Fibroblast of skin of left biceps (primary cell): ENCODE data around the gene MIR17HG.
"Not testable (repeated sequence)": the region's sequence is repeated elsewhere in the genome, so short reads cannot be mapped to it uniquely, and the experiment has no call there.

Source experiments
- DNase-seq, 2 experiments: peaks; one replicate each; pipeline ENCODE4 v3.0.0-alpha.2; 2013; ENCODE audit warnings: low read depth in 2 of 2

MIR17HG gene

DNA sequence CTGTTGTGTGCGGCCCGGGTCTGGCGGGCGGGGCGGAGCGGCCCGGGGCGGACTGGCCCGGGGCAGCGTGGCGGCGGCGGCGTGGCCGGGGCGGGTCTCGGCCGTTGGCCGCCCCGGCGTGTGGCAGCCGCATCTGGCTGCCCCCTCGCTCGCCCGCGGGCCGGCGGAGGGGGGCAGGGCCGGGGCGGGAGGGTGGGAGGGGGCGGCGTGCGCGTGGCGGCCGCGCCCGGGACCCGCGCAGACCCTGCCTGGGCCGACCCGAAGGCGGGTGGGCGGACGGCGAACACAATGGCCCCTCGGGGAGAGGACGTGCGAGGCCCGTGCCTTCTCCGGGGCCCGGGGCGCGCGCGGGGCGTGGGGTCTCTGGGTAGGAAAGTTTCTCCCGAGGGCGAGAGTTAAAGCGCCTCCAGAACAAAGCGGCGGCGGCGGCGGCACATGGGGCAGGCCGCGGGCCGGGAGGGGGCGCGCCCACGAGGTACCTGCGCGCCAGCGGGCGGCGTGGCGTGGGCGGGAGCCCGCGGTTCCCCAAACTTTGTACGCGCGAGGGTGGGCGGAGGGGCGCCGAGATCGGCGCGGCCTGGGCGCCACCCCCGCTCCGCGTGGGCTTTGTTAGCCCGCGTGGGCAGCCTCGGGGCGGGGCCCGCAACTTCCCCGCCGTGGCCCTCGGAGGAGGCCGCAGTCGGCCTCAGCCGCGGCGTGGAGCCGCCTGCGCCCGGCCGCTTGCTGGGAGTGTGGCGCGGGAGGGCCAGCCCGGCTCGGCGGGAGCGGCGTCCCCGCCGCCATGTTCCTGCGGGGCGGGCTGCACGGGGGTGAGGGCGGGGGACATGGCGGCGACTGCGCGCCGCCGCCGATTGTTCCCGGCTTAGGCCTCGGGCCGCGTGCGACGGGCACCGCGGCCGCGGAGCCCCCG is 764 bp downstream of the MIR17HG start:
- peak in 1 of 2 experiments; percentile 20 for DNase-seq

DNA sequence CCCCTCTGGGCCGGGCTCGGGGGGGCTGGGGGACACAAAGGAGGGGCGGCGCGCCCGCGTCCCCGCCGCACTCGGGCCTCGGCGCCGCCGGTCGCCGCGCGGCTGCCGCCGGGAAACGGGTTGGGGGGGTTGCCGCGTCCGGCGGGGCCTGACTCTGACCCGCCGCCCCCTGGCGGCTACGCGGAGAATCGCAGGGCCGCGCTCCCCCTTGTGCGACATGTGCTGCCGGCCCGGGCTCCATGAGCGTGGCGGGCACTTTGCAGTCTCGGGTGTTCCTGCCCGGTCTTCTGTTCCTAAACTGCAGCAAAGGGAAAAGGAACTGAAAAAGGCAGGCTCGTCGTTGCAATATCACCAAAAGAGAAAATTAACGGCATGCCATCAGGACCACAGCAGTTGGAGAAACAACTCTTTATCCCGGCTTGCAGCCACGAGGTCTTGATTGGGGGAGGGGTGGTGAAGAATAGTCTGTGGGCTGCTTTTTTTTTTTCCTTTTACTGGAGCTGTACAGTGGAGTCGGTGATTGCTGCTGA is 1.5 kb downstream of the MIR17HG start:
- peak; percentile 56 to 57 for DNase-seq

DNA sequence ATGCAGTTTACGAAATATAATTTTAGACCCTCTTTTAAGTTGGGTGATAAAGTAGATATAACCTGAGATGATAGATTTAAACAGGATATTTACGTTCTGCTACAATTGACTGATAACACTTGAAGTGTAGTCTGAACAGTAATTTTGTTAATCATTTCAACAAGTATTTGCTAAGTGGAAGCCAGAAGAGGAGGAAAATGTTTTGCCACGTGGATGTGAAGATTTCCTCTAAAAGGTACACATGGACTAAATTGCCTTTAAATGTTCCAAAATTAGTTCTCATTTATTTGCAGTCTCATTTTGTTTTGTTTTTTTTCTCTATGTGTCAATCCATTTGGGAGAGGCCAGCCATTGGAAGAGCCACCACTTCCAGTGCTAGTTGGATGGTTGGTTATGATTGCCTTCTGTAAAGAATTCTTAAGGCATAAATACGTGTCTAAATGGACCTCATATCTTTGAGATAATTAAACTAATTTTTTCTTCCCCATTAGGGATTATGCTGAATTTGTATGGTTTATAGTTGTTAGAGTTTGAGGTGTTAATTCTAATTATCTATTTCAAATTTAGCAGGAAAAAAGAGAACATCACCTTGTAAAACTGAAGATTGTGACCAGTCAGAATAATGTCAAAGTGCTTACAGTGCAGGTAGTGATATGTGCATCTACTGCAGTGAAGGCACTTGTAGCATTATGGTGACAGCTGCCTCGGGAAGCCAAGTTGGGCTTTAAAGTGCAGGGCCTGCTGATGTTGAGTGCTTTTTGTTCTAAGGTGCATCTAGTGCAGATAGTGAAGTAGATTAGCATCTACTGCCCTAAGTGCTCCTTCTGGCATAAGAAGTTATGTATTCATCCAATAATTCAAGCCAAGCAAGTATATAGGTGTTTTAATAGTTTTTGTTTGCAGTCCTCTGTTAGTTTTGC is 2.8 kb downstream of the MIR17HG start:
- DNase-seq: no peak

DNA sequence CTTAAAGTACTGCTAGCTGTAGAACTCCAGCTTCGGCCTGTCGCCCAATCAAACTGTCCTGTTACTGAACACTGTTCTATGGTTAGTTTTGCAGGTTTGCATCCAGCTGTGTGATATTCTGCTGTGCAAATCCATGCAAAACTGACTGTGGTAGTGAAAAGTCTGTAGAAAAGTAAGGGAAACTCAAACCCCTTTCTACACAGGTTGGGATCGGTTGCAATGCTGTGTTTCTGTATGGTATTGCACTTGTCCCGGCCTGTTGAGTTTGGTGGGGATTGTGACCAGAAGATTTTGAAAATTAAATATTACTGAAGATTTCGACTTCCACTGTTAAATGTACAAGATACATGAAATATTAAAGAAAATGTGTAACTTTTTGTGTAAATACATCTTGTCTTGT is 3.6 kb downstream of the MIR17HG start:
- DNase-seq: no peak

DNA sequence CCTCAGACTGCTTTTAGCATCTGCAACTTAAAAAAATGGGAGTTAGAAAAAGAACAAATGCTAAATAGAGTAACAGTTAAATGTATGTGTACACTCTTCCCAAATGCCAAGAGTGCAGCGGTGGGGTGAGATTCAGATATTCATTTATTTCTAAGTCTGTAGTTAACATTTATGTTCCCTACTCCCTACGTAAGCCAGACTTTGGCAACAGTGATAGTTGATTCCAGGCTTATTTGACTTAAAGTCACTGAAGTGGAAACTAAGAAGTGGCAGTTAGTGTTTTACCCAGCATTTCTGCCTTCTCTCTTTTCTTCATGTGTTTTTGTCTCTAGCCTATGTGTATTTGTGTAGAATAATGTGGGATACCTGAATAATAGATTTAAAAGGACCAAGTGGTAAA is 4.5 kb downstream of the MIR17HG start:
- no peak for DNase-seq

DNA sequence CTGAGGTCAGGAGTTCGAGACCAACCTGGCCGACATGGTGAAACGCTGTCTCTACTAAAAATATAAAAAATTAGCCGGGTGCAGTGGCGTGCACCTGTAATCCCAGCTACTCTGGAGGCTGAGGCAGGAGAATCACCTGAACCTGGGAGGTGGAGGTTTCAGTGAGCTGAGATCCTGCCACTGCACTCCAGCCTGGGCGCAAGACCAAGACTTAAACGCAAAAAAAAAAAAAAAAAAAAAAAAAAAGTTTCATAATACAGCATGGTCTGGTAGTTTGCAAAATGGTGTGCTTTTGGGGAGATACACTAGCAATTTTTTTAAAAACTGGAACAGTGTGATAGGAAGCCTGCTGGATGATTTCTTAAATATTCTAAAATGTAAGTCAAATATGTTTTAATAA is 5.4 kb downstream of the MIR17HG start:
- DNase-seq: not testable (repeated sequence)

DNA sequence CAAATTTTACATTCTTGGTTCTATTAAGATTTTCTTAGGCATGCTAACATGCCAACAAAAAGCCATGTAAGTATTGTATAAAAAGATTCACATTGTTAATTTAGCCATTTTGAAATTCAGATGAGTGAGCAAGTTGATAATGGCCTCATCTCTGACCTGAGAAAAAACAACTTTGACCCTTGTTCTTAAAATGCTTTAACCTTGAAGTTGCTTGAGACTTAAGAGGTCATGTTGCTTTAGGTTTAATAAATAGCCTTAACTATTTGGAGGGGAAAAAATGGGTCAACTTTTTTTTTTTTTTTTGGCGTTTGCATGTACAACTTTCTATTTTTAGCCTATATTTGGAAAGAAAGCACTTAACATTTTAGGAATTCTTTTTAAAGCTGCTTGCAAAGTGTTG is 6.0 kb downstream of the MIR17HG start:
- no peak for DNase-seq

DNA sequence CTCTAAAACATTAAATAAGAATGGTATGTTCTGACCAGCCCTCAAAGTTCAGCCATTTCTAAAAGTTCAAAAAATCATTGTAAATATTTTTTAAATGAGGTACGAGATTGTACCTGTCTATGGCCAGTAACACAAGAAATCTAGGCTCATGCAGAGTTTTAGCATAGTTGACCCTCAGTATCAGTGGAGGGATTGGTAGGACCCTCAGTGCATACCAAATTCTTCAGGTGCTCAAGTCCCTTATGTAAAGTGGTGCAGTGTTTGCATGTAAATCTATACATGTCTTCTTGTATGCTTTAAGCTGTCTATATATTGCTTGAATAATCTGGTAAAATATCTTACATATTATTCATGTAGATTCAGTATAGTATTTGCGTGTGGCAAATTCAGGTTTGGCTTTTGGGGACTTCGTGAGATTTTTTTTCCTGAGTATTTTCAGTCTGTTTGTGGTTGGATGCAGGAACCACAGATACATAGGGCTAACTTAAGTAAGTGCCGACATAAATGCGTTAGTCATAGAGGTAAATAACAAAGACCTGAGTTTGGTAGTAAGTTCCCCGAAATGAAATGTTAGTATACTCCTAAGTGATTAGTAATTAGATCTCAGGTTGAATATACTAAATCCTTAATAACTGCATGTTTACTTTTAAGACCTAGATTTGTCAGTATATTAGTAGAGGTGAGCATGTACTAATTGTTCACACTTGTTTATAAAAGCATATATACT is 7.8 kb downstream of the MIR17HG start:
- DNase-seq: no peak

DNA sequence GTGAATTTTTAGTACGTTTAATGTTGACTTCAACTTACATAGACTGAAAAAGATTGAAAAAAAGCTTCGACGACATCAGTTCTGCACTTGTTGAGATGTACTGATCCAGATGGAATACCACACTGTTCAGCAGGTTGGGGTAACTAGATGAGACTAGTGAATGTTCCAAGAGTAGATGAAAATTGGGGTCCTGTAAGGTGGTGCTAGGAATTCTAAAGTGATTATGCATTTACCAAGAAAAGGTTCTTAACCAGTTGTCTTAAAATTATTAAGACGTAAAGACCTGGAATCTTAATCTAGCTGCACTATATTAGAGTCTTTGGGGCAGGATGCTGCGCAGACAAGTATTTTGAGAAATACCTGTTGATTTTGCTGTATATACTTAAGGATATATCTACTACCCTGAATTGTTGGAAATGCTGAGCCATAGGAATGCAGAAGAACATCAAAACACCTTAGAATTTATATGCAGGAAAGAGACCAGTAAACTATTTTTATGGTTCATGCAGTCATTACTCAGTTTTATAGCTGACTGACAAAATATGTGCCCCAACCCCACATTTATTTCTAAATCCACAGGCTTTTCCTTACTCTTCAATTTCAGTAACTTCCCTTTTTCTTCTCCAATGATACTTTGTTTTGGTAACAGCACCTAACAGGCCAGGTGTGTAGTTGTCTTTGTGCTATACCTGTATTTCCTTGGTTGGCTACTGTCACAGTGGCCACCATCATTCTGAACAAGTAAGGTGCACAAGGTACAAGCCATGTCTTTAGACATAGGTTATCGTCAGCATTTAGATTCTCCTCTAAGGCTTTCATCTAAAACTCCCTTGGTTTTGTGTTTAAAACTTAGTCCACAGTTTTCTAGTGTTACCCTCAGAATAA is 8.6 kb downstream of the MIR17HG start:
- no peak for DNase-seq

DNA sequence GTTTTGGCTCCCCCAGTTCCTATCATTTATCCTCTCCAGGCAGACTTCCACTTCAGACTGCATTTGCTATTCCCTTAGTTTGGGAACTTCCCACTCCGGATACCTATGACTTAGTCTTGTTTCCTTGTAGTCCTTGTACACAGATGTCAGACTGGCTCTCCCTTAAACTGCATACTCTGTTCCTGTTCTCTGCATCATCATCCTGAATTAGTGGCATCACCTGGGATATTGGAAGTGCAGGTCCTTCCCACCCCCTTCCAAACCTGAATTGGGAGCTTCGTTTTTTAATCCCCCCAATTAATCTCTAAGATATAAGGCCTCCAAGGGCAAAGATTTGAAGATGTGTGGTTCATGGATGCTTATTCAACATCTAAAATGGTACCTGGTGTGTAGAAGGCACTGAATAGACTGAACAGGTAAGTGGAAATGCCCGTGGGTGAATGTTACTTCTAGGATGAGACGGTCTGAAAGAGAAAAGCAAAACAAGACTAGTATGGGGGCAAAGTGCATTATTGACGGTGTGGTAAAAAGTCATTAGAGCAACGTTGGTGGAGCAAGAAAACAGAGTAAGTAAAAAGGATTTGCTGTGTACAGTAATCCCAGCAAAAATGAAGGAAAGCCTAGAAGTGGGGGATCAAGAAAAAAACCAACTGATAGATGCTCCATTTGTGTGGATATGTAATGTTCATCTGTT is 9.6 kb downstream of the MIR17HG start:
- DNase-seq: no peak

DNA sequence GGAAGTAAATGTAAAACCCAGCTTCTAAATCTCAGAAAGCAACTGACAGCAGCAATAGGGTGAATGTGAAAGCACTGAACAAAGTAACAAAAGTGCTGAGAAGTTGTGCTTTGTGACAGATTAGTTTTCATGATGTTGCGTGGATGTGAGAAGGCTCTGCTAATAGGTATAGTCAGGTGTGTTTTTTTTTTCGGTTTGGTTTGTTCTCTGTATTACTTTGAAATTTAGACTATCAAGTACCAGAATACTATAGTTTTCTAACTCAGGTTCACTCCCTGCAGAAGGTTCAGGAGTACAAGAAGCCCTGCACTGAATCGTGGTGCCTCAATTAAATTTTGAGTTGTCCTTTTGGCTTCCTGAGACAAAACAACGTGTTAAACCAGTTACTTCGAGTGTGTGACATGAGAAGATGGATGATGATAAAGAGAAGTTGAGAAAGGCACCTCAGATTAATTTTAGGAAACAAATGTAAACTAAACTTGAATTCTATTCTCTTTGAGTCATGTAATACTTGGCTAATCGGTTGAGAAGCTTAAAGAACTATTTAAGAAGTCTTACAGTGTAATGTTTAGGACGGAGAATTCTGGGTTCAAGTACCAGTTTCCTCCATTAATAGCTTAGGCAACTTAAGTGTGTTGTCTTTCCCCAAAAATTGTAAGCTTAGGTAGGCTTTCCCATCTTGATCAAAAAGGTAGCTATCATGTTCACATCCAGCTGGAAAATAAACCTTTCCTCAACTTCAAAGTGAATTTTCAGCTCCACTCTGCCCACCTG is 10.3 kb downstream of the MIR17HG start:
- DNase-seq: no peak

DNA sequence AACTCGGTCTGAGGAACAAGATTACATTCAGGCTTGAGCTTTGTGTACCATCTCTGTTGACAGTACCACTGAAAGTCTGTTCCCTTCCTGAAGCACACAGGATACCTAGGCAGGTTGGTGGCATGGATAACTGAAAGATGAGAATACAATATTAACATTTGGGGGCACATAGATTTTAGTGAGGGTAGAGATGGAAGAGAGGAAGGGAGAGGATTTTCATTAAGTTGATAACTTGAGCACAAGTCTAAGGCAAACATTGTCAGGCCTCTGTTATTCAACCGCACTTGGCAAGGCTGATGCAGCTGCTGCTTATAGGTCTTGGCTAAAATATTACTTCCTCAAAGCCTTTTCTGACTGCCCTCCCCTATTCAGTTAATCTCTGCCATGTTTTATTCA is 10.9 kb downstream of the MIR17HG start:
- DNase-seq: no peak

DNA sequence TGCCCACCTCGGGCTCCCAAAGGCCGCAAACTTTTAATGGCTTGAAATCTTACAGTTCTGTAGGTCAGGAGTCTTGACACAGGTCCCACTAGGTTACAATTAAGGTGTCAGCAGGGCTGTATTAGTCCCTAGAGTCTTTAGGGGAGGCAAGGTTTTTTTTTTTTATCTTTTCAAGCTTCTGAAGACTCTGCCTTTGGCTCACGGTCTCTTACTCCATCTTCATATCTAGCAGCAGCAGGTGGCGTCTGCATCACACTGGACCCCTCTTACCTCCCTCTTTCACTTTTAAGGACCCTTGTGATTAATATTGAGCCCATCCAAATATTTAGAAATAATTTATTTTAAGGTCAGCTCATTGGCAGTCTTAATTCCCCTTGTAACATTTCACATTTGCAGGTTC is 11.6 kb downstream of the MIR17HG start:
- no peak for DNase-seq

DNA sequence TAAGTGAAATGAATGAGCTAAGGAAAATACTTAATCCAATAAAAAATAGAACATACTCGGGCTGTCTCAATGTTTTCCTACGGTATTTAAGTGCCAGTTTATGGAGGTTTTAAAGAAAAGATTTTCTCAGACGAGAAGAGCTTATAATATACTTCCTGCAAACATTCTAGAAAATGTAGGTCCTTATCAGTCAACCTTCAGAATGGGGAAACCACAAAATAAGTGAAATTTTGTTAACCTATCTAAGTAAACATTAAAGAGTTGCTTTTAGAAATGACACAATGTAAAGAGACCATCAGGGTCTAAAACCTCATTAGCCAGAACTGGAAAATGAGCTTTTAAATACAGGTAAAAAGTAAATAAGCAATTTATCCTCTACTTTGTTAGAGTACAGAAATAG is 12.1 kb downstream of the MIR17HG start:
- DNase-seq: no peak

DNA sequence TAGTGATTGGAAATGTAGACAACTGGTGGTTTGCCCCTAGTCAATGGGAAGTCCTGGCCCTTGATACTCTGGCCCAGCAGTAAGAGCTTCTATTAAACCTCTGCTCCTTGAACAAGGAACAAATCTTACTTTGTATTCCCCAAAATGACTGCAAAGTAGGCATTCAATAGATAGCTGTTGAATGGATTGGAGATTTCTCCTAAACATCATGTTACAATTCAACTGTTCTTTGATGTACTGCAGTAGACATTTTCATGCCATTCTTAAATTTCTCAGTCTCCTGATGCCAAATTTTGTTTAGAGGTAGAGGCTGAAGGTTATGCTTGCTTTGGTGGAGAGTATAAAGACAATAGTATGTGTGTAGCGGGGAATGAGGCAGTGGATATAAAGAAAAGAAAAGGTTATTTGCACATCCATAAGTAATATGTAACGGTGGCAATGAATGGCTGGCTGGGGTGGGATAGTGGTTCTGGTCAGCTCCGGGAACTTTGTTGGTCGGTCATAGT is 12.8 kb downstream of the MIR17HG start:
- DNase-seq: no peak

DNA sequence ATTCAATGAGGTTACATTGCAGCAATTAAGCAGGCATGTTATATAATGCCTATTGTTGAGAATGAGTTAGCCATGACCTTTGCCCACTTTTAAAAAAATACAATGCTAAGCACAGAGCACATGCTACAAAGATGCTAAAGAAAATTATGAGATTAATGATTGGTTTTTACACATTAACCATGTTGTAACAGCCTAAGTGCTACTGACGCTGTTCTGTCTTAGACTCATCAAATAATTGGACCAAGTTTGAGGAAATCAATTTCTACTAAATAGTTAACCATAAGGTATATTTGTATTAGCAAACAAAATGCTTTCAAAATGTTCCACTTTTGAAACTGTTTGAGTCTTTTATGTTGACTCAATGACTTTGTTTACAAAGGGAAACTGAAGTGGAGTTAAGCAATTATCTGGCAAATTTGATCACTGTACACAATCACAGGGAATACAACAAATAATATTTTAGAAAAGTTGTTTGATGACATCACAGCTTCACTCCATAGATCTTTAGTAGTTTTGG is 14.3 kb downstream of the MIR17HG start:
- DNase-seq: no peak

DNA sequence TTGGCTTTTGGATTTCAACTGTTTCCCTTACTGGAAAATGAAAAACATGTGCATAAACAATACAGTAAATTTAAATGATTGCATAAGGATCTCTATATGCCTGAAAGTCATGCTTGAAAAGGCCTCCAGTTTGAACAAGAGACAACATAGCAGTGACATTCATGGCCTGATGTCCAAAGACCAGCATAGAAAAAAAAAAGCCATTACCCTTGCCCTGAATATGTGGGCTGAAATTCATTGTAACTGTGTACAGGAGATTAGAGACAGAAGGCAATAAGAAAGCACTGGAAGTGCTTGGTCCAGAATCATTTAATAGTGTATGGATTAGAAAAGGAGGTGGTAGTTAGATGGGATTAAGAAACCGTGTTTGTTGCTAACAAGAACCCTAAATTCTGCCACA is 15.4 kb downstream of the MIR17HG start:
- DNase-seq: no peak

DNA sequence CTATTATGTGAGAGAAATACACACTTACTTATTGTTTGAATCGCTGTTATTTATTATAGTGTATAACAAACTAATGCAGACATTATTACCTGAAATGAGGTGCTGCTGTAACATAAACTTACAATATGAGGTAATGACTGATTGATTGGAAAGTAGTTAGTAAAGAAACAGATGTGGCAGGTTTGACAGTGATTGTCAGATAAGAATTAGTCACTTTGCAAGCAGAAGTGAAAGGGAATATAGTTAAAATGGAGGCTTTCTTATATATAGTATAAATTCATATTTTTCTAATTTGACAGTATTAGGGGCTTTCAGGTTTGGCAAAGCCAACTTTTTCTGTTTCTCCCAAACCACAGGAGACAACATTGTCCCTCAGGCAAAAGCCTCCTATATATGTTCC is 20.6 kb downstream of the MIR17HG start:
- DNase-seq: no peak
